NCI-H2029 (cell line): ENCODE data around the gene PTPN4.
"Not testable (repeated sequence)": the region's sequence is repeated elsewhere in the genome, so short reads cannot be mapped to it uniquely, and the experiment has no call there.

ENCODE experiments used
- DNase-seq: peaks from one replicate; lab custom pipeline; 2025; lab: John Stamatoyannopoulos, UW

Gene PTPN4

GRCh38 chr2:119766944-119767343 is 7.2 kb downstream of the PTPN4 start:
- no peak for DNase-seq

- no peak for DNase-seq
These were observed 9.0 kb downstream of the PTPN4 start for GRCh38 chr2:119768742-119769141.

GRCh38 chr2:119769645-119770044 is 9.9 kb downstream of the PTPN4 start:
- DNase-seq: no peak

GRCh38 chr2:119771331-119771730 is 11.6 kb downstream of the PTPN4 start:
- DNase-seq: no peak

- no peak for DNase-seq
These were observed 12.4 kb downstream of the PTPN4 start for GRCh38 chr2:119772128-119772527.

GRCh38 chr2:119772767-119773166 is 13.0 kb downstream of the PTPN4 start:
- no peak for DNase-seq

GRCh38 chr2:119774026-119774425 is 14.3 kb downstream of the PTPN4 start:
- DNase-seq: no peak

GRCh38 chr2:119775102-119775501 is 15.4 kb downstream of the PTPN4 start:
- DNase-seq: no peak

GRCh38 chr2:119782308-119783027 is 22.7 kb downstream of the PTPN4 start:
- DNase-seq: no peak

GRCh38 chr2:119784876-119785275 is 25.2 kb downstream of the PTPN4 start:
- no peak for DNase-seq

- DNase-seq: no peak
These were observed 26.6 kb downstream of the PTPN4 start for GRCh38 chr2:119786295-119786694.

GRCh38 chr2:119788752-119789151 is 29.0 kb downstream of the PTPN4 start:
- DNase-seq: no peak

GRCh38 chr2:119790466-119790865 is 30.7 kb downstream of the PTPN4 start:
- no peak for DNase-seq

GRCh38 chr2:119792907-119793312 is 33.2 kb downstream of the PTPN4 start:
- no peak for DNase-seq

- no peak for DNase-seq
These were observed 34.5 kb downstream of the PTPN4 start for GRCh38 chr2:119794237-119794636.

- DNase-seq: no peak
These were observed 35.9 kb downstream of the PTPN4 start for GRCh38 chr2:119795309-119796303.

GRCh38 chr2:119800376-119800902 is 40.7 kb downstream of the PTPN4 start:
- no peak for DNase-seq

GRCh38 chr2:119801040-119801439 is 41.3 kb downstream of the PTPN4 start:
- no peak for DNase-seq

- not testable (repeated sequence) for DNase-seq
These were observed 42.3 kb downstream of the PTPN4 start for GRCh38 chr2:119801989-119802388.

GRCh38 chr2:119803101-119803500 is 43.4 kb downstream of the PTPN4 start:
- no peak for DNase-seq

- not testable (repeated sequence) for DNase-seq
These were observed 44.7 kb downstream of the PTPN4 start for GRCh38 chr2:119804409-119804808.

GRCh38 chr2:119808516-119809147 is 48.9 kb downstream of the PTPN4 start:
- no peak for DNase-seq
